Occipital lobe (tissue), 2 donors: ENCODE measurements around the gene ITGB2. TPM values are rescaled to one million over a fixed set of nuclear protein-coding genes. Genes with fewer than 3 reads are reported as not detected.

Experiments
- DNase-seq: peaks from one replicate; lab custom pipeline; 2025; lab: John Stamatoyannopoulos, UW
- total RNA-seq: library from RNA; depleted of rRNA; stranded (reverse); fragments of >200 nt; gene quantifications from one replicate; pipeline ENCODE4 v1.2.3, GENCODE V29; 2014

Gene ITGB2
- 9.2 TPM for total RNA-seq

DNA sequence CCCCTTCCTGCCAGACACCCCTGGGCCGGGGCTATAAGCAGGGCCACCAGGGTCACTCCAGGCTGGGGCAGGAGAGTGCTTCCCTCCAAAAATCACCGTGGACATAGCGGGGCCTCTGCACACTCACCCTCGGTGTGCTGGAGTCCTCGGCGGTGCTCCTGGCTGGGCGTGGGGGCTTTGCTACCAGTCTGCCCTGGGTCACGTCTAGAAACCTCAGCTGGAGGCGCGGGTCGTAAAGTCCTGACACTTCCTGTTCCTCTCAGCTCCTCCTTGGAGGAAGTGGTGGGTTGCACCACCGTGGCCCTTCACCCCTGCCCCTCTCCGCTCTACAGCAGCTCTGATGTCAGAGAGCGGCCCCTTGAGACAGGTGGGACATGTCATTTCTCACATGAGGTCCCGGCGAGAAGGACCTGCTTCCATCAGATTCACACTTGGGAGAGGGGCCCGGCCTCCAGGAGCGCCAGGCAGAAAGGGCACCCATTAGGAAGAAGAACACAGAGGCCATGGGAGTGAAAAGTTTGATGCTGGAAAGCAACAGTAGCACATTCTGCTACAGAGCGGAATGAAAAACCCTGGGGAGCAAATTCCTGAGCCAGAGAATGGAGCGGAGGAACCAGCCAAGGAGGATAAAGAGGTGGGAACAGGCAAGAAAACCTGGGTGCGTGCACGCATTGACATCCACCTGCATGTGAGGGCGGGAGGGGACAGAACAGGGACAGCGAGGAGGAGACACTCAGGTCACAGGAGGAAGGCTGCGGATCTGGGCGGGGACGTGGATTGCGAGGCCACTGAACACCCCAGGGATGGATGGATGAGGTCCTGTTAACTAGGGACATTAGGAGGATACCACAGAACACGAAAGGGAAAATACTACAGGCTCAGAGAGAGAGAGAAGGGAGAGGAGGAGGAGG lies at the start of gene ITGB2:
TSS of gene ITGB2 (minus strand) at position 206 of the 911 bp plus-strand sequence. CDS start 10,117 bp downstream, outside the sequence.
- DNase-seq = no peak

DNA sequence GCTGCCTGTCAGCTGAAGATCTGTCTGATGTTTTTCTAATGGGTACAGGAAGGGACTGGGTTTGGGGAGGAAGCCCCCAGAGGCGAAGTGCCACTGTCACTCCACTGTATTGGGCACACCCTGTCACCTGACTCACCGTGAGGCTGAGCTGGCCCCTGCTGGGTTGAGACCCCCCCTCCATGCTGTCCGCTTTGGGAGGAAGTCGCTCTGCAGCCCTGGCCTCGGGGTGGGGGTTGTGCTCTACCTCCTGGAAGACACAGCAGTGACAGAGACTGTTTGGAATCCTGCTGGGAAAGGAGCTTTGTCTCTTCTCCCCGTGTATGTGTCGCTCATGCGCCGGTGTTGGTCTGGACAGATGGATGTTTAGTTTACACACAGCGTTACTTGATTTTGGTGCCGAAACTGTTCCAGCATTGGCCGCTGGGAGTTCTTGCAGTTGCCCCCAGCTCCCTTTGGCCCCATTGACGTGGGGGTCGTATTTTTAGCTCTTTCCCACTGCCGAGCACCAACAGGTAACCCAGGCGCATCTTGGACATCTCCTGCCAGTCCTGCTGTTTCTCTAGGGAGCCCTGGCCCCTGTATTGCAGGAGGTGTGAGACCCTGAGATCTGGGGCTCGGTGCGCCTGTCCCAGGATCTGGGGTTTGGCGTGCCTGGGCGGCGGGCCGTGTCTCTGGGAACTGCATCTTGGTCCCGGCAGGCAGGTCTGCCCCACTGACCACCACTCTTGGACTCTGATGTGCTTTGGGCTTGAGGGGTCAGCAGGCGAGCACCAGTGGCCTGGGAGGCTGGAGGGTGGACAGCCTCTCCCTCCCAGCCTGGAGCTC lies 49.4 kb upstream of the ITGB2 start:
- no peak for DNase-seq

GRCh38 chr21:44969066-44969670 lies 48.5 kb upstream of the ITGB2 start:
- DNase-seq = no peak

GRCh38 chr21:44967082-44968047 lies 46.7 kb upstream of the ITGB2 start:
- DNase-seq = no peak

DNA sequence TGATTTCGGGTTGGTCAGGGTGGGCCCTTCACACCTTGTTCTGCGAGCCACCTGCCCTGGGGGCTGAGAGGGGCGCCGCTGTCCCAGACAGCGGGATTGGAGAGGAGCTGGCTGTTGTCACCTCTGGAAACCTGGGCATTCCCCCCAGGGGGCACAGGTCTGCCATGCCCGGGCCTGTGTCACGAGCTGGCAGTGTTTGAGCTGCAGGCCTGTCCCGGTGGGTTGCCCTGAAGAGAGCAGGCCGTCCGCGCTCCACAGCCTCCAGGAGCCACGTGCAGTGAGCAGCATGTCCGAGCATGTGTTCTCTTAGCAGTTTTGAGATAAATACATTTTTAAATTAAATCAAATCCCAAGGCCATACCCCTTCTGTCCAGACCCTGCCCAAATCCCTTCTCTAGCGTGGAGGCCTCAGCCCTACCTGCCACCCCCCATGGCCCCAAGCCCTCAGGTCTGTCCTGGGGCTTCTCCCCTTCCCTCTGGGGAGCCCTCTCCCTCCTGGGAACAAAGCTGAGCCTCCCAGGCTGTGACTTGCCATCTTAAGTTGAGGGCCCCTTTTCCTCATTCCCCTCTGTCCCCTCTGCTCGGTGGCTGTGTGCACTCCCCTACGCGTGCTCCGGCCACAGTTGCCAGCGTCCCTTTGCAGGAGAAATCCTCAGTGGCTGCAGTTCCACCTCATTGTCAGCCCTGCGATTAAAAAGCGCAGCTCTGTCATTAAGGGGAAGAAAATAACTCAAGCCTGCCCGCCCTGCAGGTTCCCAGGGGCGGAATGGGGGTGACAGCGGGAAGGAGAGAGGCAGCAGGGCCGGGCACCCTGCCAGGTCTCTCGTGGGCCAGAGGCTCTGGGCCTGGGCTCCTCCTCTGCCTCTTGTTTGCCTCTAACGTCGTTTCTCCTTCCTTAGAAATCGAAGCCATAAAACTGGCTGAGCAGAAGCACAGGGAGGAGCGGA lies 45.7 kb upstream of the ITGB2 start:
- no peak for DNase-seq

GRCh38 chr21:44965251-44966022 lies 44.7 kb upstream of the ITGB2 start:
- DNase-seq = no peak

GRCh38 chr21:44964381-44964780 lies 43.7 kb upstream of the ITGB2 start:
- no peak for DNase-seq

- DNase-seq = no peak
Measured at GRCh38 chr21:44962403-44962966, 41.8 kb upstream of the ITGB2 start.

GRCh38 chr21:44960141-44961092 lies 39.7 kb upstream of the ITGB2 start:
- DNase-seq = no peak

GRCh38 chr21:44959376-44960091 lies 38.8 kb upstream of the ITGB2 start:
- no peak for DNase-seq

DNA sequence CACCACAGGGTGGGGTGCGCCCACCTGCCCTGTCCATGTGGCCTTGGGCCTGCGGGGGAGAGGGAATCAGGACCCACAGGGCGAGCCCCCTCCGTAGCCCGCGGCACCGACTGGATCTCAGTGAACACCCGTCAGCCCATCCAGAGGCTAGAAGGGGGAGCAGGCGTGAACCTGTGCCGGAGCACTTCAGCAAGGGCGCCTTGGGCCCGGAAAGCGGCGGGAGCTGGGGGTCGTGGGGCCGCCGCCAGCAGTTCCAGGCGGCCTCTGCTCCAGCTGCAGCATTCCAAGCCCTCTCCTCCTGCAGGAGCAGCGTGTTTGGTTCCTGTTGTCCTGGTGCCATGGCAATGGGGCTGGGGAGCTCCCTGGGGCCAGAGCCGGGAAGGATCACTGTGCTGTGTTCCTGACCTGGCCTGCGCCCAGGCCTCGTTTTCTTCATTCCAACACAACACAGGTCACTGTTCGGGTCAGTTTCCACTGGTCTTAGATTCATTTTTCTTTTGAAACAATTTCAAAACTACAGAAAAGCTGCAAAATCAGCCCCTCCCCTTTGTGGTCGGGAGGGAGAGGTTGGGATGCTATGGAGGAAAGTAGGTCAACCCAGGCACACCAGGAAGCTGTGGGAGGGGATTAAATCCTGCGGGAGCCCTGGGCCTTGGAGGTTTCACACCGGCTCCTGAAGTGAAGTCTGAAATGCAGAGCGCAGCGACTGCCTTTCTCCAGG lies 37.9 kb upstream of the ITGB2 start:
- no peak for DNase-seq

GRCh38 chr21:44957901-44958451 lies 37.3 kb upstream of the ITGB2 start:
- no peak for DNase-seq

- DNase-seq = no peak
Measured at GRCh38 chr21:44957047-44957831, 36.5 kb upstream of the ITGB2 start.

- DNase-seq = no peak
Measured at GRCh38 chr21:44956356-44957046, 35.8 kb upstream of the ITGB2 start.
